Epidermal melanocyte (primary cell): ENCODE results near the gene POLG.
"Not testable (repeated sequence)": the region's sequence is repeated elsewhere in the genome, so short reads cannot be mapped to it uniquely, and the experiment has no call there.

Experiments used
- DNase-seq: peaks from one replicate; pipeline ENCODE4 v3.0.0; 2011; ENCODE audit warnings: low spot score; ENCODE audit not compliant: insufficient read length

POLG gene

GRCh38 chr15:89282631-89283030 lies 52.0 kb downstream of the POLG start:
- DNase-seq = no peak

DNA sequence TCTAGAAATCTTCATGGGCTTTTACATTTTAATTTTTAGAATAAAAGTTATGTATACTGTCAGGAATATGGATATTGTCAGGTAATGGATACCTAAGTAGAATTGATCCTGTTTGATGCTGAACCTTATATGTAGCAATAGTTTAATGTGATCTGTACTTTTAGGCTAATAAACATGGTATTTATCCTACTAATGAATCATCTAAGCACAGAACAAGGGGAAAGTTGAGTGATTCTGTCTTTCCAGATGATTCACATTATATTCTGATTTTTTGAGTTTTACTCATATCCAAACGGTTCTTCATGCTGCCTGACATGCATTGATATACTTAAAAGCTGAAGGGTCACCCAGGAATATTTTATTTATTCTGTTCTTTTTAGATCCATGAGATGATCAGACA lies 56.3 kb downstream of the POLG start:
- no peak for DNase-seq

- DNase-seq = not testable (repeated sequence)
Measured at GRCh38 chr15:89277281-89277680, 57.3 kb downstream of the POLG start.
